Measurements from ENCODE around the gene NME3.

Gene NME3

GRCh38 chr16:1780677-1781072 lies 9.3 kb upstream of the NME3 start:
- DNase-seq (ENCODE audit: low read depth): no peak

- no peak for DNase-seq (ENCODE audit: low read depth)
Measured at GRCh38 chr16:1779741-1780676, 8.7 kb upstream of the NME3 start.

- DNase-seq (ENCODE audit: low read depth): no peak
Measured at GRCh38 chr16:1779234-1779701, 7.9 kb upstream of the NME3 start.

- no peak for DNase-seq (ENCODE audit: low read depth)
Measured at GRCh38 chr16:1778200-1779179, 7.1 kb upstream of the NME3 start.

- DNase-seq (ENCODE audit: low read depth): no peak
Measured at GRCh38 chr16:1777375-1778199, 6.2 kb upstream of the NME3 start.

- no peak for DNase-seq (ENCODE audit: low read depth)
Measured at GRCh38 chr16:1776991-1777374, 5.6 kb upstream of the NME3 start.

GRCh38 chr16:1776672-1776955 lies 5.3 kb upstream of the NME3 start:
- DNase-seq (ENCODE audit: low read depth): no peak

GRCh38 chr16:1775846-1776671 lies 4.7 kb upstream of the NME3 start:
- DNase-seq (ENCODE audit: low read depth): no peak

GRCh38 chr16:1775006-1775845 lies 3.9 kb upstream of the NME3 start:
- no peak for DNase-seq (ENCODE audit: low read depth)

- DNase-seq (ENCODE audit: low read depth): no peak
Measured at GRCh38 chr16:1774448-1774780, 3.1 kb upstream of the NME3 start.

- DNase-seq (ENCODE audit: low read depth): no peak
Measured at GRCh38 chr16:1773703-1774447, 2.5 kb upstream of the NME3 start.

GRCh38 chr16:1772908-1773702 lies 1.8 kb upstream of the NME3 start, which contains the start of gene MRPS34:
Gene MRPS34, minus strand, starts transcription at chr16:1773134. Its CDS starts 15 bp downstream, at chr16:1773119.
- peak; percentile 55 for DNase-seq (ENCODE audit: low read depth)

- DNase-seq (ENCODE audit: low read depth): no peak
Measured at GRCh38 chr16:1772362-1772907, 1.1 kb upstream of the NME3 start, which contains the start of gene EME2. Gene EME2, plus strand, starts transcription at chr16:1772810. Its CDS starts 418 bp downstream, at chr16:1773228.

GRCh38 chr16:1771864-1772361 lies 570 bp upstream of the NME3 start:
- DNase-seq (ENCODE audit: low read depth): no peak

GRCh38 chr16:1770328-1771187 lies 785 bp downstream of the NME3 start:
- no peak for DNase-seq (ENCODE audit: low read depth)

- no peak for DNase-seq (ENCODE audit: low read depth)
Measured at GRCh38 chr16:1769402-1770300, 1.7 kb downstream of the NME3 start.

Measured in stimulated activated CD8-positive, alpha-beta memory T cell treated with anti-CD3 and anti-CD28 coated beads, Interleukin-7, amount 100 ng/mL, for 24 hours (primary cell).